GM12801 (cell line): Measurements from ENCODE around the gene S1PR1.

ENCODE experiments used
- TF ChIP-seq, protein P1 (sequence below): IDR thresholded peaks from one replicate; pipeline ENCODE4 v1.5.1; 2011; ENCODE audit warnings: control low read depth; ENCODE audit not compliant: insufficient read length; ENCODE audit errors: extremely low read depth

S1PR1 gene

DNA sequence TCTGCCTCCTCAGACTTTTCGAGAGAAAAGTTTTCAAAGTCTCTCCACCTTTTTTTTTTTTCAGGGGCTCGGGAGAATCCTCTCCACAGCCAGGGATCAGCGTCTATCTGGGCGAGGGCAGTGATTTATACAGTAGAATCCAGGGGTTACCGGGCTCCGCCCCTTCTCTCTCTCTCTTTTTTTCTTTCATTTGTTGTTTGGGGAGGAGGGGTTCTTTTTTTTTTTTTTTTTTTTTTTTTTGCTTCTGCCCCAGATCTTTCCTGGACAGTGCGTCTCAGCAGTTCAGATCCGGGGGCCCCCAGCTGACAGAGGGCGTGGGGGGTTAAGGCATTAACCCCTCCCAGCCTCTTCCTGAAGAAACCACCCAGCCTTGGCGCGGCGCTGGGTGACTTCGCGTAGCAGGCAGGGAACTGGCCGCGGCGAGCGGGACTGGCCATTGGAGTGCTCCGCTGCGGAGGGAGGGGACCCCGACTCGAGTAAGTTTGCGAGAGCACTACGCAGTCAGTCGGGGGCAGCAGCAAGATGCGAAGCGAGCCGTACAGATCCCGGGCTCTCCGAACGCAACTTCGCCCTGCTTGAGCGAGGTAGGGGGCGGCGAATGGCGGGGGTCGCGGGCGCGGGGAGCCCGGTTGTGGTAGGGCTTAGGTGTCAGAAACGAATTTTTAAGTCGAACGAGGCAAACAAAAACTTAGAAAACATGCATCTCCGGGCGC, at the start of gene S1PR1:
Gene S1PR1, plus strand, starts transcription at position 504 of the 713 bp plus-strand sequence. CDS start 1,966 bp downstream, outside the sequence.
- TF ChIP-seq, protein P1, sequence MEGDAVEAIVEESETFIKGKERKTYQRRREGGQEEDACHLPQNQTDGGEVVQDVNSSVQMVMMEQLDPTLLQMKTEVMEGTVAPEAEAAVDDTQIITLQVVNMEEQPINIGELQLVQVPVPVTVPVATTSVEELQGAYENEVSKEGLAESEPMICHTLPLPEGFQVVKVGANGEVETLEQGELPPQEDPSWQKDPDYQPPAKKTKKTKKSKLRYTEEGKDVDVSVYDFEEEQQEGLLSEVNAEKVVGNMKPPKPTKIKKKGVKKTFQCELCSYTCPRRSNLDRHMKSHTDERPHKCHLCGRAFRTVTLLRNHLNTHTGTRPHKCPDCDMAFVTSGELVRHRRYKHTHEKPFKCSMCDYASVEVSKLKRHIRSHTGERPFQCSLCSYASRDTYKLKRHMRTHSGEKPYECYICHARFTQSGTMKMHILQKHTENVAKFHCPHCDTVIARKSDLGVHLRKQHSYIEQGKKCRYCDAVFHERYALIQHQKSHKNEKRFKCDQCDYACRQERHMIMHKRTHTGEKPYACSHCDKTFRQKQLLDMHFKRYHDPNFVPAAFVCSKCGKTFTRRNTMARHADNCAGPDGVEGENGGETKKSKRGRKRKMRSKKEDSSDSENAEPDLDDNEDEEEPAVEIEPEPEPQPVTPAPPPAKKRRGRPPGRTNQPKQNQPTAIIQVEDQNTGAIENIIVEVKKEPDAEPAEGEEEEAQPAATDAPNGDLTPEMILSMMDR: no peak

DNA sequence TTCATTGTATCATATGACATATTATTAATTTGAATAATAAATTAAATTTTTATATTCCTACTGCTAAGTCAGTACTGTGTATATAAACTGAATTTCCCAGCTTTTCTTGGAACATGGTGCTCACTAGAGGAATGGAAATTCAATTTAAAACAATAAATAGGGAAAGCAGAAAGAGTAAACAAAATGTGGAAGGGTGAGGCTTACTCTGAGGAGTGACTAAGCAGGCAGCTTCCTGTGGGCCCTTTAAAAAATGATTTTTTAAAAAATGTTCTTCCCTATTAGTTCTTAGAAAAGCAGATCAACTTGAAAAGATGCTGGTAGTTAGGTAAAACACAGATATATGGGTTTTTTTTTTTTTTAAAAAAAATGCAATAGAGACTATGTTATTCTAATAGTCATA, 49.5 kb upstream of the S1PR1 start:
- TF ChIP-seq, protein P1: no peak

DNA sequence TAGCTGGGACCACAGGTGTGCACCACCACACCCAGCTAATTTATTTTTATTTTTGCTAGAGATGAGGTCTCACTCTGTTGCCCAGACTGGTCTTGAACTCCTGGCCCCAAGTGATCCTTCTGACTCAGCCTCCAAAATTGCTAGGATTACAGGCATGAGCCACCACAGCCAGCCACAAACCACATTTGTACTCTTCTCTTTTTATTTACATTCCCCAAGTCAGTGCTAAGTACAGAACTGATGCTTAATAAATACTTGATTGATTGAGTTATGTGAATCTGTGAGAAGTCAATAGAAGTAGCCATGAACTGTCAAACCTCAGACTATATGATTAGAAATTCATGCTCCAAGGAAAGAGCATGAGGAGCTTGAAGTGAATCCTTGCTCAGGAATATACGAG, 48.5 kb upstream of the S1PR1 start:
- TF ChIP-seq, protein P1: no peak

DNA sequence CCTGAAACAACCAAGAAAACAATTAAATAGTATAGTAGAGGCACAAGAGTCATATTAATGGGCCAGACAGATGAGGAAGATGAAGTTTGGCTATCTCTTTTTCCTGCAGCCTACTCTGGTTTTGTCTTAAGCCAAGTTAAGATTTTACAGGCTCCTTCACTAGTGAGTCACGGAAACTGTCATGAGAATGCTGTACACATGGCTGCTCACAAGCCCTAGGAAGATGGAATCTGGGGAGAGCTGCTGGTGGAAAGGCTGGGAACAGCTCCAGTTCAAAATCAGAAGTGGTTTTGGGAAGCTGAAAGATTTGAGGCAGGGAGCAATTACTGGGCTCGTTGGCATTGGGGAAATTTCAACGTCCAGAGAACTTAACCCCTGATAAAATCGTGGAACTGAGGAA, 46.4 kb upstream of the S1PR1 start:
- TF ChIP-seq, protein P1: no peak

DNA sequence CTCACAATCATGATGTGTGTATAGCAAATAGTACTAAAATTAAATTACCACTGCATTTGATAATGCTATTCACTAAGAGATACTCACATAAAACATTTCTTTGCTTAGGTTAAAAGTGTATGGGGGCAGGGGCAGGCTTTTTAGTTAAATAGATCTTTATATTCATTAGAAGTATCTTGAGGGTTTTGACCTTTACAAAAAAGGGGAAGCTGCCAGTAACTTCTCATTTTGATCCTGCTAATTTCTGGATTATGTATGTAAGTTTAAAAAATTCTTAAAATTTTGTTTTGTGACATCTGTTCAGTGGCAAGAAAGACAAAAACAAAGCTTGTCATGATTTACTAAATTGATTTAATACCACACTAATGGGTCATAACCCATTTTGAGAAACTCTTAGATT, 45.8 kb upstream of the S1PR1 start:
- TF ChIP-seq, protein P1: no peak

DNA sequence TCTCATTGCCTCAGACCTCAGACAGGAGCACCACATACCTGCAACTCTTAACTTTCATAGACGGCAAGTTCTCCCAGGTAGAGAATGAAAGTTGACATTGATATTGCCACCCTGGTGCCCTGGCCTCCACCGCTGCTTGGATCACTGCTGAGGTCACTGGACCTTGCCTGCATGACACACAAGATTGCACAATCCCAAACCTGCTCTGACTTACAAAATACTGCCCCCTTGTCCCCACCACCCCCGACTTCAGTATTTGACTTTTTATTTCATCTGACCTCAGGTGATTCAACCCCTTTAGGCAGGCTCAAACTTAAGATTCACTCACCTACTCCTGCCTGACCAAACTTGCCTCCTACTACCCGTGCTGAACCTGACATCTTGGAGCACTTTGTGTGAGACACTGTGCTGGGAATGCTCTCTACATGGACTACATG, 43.1 kb upstream of the S1PR1 start:
- TF ChIP-seq, protein P1: no peak

DNA sequence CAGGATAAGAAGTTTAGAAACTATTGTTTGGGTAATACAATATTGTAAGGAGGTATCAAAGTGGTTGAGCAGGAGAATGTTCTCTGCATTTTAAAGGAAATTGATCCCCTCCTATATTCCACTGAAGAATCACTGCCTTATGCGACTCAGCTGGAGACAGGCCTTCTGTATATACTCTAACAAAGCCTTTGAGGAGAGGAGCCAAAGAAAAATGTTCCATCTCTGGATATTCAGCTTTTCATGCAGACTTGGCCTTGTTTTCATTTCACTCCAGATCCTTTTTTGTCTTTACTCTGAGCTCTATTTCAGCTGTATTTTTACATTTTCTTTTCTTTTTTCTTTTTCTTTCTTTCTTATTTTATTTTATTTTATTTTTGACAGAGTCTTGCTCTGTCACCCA, 42.1 kb upstream of the S1PR1 start:
- TF ChIP-seq, protein P1: no peak
